Measurements from ENCODE around the gene SETD2.

SETD2 gene

GRCh38 chr3:47015151-47015550 is 148.8 kb downstream of the SETD2 start:
- no peak overlapping the region for H2AFZ ChIP-seq (ENCODE audit: low read depth, low read length)
- H3K27ac ChIP-seq (ENCODE audit: low read length), result peak overlapping the region; percentile 97
- ATAC-seq (ENCODE audit: insufficient read depth, low read depth) (no peak), DNase-seq (peak; percentile 52)
- no peaks in the 10 kb centered on the region for H3K27me3 ChIP-seq (ENCODE audit: insufficient read depth, low read length, poor library complexity)
- H3K4me1 ChIP-seq (ENCODE audit: insufficient read depth, low read length), result peaks cover 72% of the 10 kb centered on the region
- peaks cover 54% of the 10 kb centered on the region for H3K36me3 ChIP-seq (ENCODE audit: insufficient read depth, low read length)
- H3K4me2 ChIP-seq (ENCODE audit: insufficient read depth, low read length), result peak overlapping the region; percentile 34
- peak overlapping the region; percentile 61 for H3K9ac ChIP-seq (ENCODE audit: low read depth, low read length)
- H4K20me1 ChIP-seq (ENCODE audit: insufficient read depth, low read length), result no peaks in the 10 kb centered on the region
- H3K4me3 ChIP-seq (ENCODE audit: low read depth in 1 of 2, low read length in 2 of 2), result no peak overlapping the region
- TF ChIP-seq EZH2 (IDR thresholded peaks at IDR 0.05; ENCODE audit: borderline replicate concordance, low read depth, low read length, severe bottlenecking), result no peak
- TF ChIP-seq, protein P1, sequence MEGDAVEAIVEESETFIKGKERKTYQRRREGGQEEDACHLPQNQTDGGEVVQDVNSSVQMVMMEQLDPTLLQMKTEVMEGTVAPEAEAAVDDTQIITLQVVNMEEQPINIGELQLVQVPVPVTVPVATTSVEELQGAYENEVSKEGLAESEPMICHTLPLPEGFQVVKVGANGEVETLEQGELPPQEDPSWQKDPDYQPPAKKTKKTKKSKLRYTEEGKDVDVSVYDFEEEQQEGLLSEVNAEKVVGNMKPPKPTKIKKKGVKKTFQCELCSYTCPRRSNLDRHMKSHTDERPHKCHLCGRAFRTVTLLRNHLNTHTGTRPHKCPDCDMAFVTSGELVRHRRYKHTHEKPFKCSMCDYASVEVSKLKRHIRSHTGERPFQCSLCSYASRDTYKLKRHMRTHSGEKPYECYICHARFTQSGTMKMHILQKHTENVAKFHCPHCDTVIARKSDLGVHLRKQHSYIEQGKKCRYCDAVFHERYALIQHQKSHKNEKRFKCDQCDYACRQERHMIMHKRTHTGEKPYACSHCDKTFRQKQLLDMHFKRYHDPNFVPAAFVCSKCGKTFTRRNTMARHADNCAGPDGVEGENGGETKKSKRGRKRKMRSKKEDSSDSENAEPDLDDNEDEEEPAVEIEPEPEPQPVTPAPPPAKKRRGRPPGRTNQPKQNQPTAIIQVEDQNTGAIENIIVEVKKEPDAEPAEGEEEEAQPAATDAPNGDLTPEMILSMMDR (IDR thresholded peaks at IDR 0.05; ENCODE audit: borderline replicate concordance, extremely low read depth, low read length, poor library complexity, severe bottlenecking), result no peak
- H3K9me3 ChIP-seq (ENCODE audit: insufficient read depth, low read length, severe bottlenecking), result no peaks in the 10 kb centered on the region
- peaks cover 25% of the 10 kb centered on the region for H3K79me2 ChIP-seq (ENCODE audit: insufficient read depth, low read length)

GRCh38 chr3:47014036-47014435 is 149.9 kb downstream of the SETD2 start:
- Histone ChIP-seq H4K20me1 (ENCODE audit: insufficient read depth, low read length) (no peaks in the 10 kb centered on the region), H3K9ac (ENCODE audit: low read depth, low read length) (no peak overlapping the region), H3K79me2 (ENCODE audit: insufficient read depth, low read length) (peaks cover 14% of the 10 kb centered on the region), H3K9me3 (ENCODE audit: insufficient read depth, low read length, severe bottlenecking) (no peaks in the 10 kb centered on the region), H3K36me3 (ENCODE audit: insufficient read depth, low read length) (peaks cover 50% of the 10 kb centered on the region), H3K27ac (ENCODE audit: low read length) (peak overlapping the region; percentile 70), H3K4me2 (ENCODE audit: insufficient read depth, low read length) (no peak overlapping the region), H3K4me3 (ENCODE audit: low read depth in 1 of 2, low read length in 2 of 2) (no peak overlapping the region), H3K27me3 (ENCODE audit: insufficient read depth, low read length, poor library complexity) (no peaks in the 10 kb centered on the region), H2AFZ (ENCODE audit: low read depth, low read length) (no peak overlapping the region), H3K4me1 (ENCODE audit: insufficient read depth, low read length) (peaks cover 61% of the 10 kb centered on the region)
- DNase-seq (no peak), ATAC-seq (ENCODE audit: insufficient read depth, low read depth) (no peak)
- TF ChIP-seq EZH2 (IDR thresholded peaks at IDR 0.05; ENCODE audit: borderline replicate concordance, low read depth, low read length, severe bottlenecking), result no peak
- TF ChIP-seq, protein P1 (IDR thresholded peaks at IDR 0.05; ENCODE audit: borderline replicate concordance, extremely low read depth, low read length, poor library complexity, severe bottlenecking), result no peak

DNA sequence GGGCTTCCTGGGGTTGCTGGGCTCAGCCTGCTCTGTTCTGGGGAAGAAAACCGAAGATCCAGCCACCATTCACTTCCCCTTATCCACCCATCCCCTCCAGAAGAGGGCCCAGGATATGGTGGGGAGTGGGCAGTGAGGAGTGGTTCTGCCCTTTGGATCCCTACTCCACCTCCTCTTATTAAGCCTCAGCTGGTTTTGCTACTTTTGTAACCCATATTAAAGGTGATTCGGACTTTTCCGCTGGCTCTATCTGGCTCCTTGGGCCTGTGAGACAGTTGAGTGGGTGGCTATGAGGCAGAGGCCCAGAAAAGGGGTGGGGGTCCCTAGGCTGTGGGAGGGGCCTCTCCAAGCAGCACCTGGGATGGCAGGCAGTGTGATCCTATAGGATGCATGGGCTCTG is 150.7 kb downstream of the SETD2 start:
- peaks cover 53% of the 10 kb centered on the region for H3K4me1 ChIP-seq (ENCODE audit: insufficient read depth, low read length)
- no peak overlapping the region for H3K4me2 ChIP-seq (ENCODE audit: insufficient read depth, low read length)
- H2AFZ ChIP-seq (ENCODE audit: low read depth, low read length), result no peak overlapping the region
- H3K36me3 ChIP-seq (ENCODE audit: insufficient read depth, low read length), result peaks cover 53% of the 10 kb centered on the region
- H4K20me1 ChIP-seq (ENCODE audit: insufficient read depth, low read length), result no peaks in the 10 kb centered on the region
- H3K27me3 ChIP-seq (ENCODE audit: insufficient read depth, low read length, poor library complexity), result no peaks in the 10 kb centered on the region
- DNase-seq (no peak), ATAC-seq (ENCODE audit: insufficient read depth, low read depth) (no peak)
- TF ChIP-seq EZH2 (IDR thresholded peaks at IDR 0.05; ENCODE audit: borderline replicate concordance, low read depth, low read length, severe bottlenecking), result no peak
- TF ChIP-seq, protein P1 (IDR thresholded peaks at IDR 0.05; ENCODE audit: borderline replicate concordance, extremely low read depth, low read length, poor library complexity, severe bottlenecking), result no peak
- peak overlapping the region; percentile 70 for H3K27ac ChIP-seq (ENCODE audit: low read length)
- H3K4me3 ChIP-seq (ENCODE audit: low read depth in 1 of 2, low read length in 2 of 2), result no peak overlapping the region
- peaks cover 12% of the 10 kb centered on the region for H3K79me2 ChIP-seq (ENCODE audit: insufficient read depth, low read length)
- H3K9ac ChIP-seq (ENCODE audit: low read depth, low read length), result no peak overlapping the region
- no peaks in the 10 kb centered on the region for H3K9me3 ChIP-seq (ENCODE audit: insufficient read depth, low read length, severe bottlenecking)

All from DND-41 (cell line).